ENCODE results near the gene CDC5L.

Gene CDC5L

DNA sequence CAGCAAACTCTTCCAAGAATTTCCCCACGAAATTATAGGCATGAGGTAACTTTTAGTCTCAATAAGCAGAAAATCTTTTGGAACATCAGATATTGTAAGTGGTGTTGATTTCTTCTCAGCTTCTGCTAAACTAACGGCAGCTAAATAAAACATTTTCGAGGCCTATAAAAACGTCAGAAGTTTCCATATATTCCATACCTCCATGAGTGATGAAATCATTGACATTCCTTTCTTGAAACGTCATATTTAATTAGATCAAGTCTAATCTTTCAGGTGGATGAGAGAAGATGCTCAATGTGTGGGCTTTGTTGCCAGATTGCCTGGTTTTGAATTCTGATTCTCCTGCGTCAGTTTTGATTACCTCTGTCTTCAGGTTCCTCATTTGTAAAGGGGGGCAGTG is 81.3 kb downstream of the CDC5L start:
- TF ChIP-seq SIN3A (IDR thresholded peaks at IDR 0.05; ENCODE audit: borderline replicate concordance, insufficient read depth, low read length) (no peak), TAF1 (IDR thresholded peaks at IDR 0.05; ENCODE audit: borderline replicate concordance, insufficient read depth, low read length) (no peak), POLR2AphosphoS5 (IDR thresholded peaks at IDR 0.05; ENCODE audit: low read depth, low read length) (no peak), FOXP2 (optimal IDR thresholded peaks at IDR 0.05; ENCODE audit: borderline replicate concordance, extremely low read depth, extremely low read length, insufficient read depth) (no peak)
- TF ChIP-seq, protein P1, sequence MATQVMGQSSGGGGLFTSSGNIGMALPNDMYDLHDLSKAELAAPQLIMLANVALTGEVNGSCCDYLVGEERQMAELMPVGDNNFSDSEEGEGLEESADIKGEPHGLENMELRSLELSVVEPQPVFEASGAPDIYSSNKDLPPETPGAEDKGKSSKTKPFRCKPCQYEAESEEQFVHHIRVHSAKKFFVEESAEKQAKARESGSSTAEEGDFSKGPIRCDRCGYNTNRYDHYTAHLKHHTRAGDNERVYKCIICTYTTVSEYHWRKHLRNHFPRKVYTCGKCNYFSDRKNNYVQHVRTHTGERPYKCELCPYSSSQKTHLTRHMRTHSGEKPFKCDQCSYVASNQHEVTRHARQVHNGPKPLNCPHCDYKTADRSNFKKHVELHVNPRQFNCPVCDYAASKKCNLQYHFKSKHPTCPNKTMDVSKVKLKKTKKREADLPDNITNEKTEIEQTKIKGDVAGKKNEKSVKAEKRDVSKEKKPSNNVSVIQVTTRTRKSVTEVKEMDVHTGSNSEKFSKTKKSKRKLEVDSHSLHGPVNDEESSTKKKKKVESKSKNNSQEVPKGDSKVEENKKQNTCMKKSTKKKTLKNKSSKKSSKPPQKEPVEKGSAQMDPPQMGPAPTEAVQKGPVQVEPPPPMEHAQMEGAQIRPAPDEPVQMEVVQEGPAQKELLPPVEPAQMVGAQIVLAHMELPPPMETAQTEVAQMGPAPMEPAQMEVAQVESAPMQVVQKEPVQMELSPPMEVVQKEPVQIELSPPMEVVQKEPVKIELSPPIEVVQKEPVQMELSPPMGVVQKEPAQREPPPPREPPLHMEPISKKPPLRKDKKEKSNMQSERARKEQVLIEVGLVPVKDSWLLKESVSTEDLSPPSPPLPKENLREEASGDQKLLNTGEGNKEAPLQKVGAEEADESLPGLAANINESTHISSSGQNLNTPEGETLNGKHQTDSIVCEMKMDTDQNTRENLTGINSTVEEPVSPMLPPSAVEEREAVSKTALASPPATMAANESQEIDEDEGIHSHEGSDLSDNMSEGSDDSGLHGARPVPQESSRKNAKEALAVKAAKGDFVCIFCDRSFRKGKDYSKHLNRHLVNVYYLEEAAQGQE (IDR thresholded peaks at IDR 0.05; ENCODE audit: insufficient read depth in 1 of 2, low read depth in 2 of 2, low read length in 2 of 2): no peak

DNA sequence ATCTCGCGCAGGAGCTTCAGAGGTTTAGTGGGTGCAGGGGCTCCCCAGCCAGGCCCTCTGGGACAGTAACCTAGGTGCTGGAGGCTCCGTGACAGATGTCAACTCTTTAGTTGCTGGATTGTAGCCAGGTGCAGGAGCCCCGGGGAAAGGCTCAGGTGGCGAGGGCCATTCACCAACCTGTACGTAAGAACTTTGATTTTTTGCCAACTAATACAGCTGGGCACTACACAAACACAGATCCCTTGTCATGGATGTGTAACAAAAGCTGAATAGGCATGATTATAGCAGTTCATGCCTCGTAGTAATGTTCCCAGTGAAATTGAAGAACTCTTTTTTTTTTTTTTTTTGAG is 82.6 kb downstream of the CDC5L start:
- TF ChIP-seq TAF1 (IDR thresholded peaks at IDR 0.05; ENCODE audit: borderline replicate concordance, insufficient read depth, low read length): no peak
- no peak for TF ChIP-seq SIN3A (IDR thresholded peaks at IDR 0.05; ENCODE audit: borderline replicate concordance, insufficient read depth, low read length)
- no peak for TF ChIP-seq FOXP2 (optimal IDR thresholded peaks at IDR 0.05; ENCODE audit: borderline replicate concordance, extremely low read depth, extremely low read length, insufficient read depth)
- TF ChIP-seq, protein P1 (IDR thresholded peaks at IDR 0.05; ENCODE audit: insufficient read depth in 1 of 2, low read depth in 2 of 2, low read length in 2 of 2): no peak
- no peak for TF ChIP-seq POLR2AphosphoS5 (IDR thresholded peaks at IDR 0.05; ENCODE audit: low read depth, low read length)

DNA sequence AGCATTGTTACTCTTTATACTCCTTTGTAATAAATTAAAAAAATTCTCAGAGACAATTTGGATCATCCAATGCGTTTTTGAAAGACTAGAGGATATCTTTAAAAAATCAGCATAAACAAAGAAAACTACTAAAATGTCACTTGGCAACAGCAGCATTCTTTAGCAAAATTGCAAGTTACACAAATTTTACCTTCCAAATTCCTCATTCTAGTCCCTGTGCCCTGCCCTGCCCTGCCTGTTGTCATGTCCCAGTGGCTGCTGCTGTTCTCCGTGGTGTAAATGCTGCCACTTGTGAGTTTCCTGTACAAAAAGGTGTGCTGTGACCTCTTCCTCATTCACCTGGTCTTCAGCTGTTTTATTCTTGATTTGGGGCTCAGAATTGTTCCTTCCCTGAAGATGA is 83.2 kb downstream of the CDC5L start:
- TF ChIP-seq, protein P1 (IDR thresholded peaks at IDR 0.05; ENCODE audit: insufficient read depth in 1 of 2, low read depth in 2 of 2, low read length in 2 of 2): no peak
- TF ChIP-seq SIN3A (IDR thresholded peaks at IDR 0.05; ENCODE audit: borderline replicate concordance, insufficient read depth, low read length) (no peak), FOXP2 (optimal IDR thresholded peaks at IDR 0.05; ENCODE audit: borderline replicate concordance, extremely low read depth, extremely low read length, insufficient read depth) (no peak), POLR2AphosphoS5 (IDR thresholded peaks at IDR 0.05; ENCODE audit: low read depth, low read length) (no peak), TAF1 (IDR thresholded peaks at IDR 0.05; ENCODE audit: borderline replicate concordance, insufficient read depth, low read length) (no peak)

DNA sequence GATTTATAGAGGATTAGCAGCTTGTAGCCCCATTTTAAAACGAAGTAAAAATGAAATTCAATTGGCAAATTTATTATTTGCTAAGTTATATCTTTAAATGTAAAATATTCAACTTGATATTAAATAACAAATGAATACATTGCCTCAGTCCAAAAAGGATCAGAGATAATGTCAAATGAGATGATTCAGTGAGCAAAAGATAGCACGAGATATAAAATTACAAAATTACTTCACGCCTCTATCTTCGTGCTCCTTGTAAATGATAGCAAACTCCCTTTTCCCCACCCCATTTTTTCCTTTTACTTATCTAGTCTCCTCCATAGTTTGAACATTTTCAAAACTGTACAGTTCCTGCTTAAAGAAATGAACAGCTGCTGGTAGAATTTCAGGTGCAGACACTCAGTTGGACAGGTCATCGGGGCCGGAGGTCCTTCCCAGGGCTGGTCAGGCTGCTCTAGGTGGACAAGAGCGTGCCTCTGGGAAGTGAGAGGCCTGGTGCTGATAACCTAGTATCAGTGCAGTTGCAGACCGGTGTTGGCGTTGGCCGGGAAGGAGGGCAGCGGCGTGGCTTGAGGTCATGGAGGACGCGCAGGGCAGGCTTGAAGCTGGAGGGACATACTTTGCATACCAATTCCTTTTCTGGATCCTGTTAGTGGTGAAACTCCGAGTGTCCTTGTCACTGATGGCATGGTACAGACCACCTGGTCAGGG is 83.9 kb downstream of the CDC5L start:
- TF ChIP-seq POLR2AphosphoS5 (IDR thresholded peaks at IDR 0.05; ENCODE audit: low read depth, low read length) (no peak), TAF1 (IDR thresholded peaks at IDR 0.05; ENCODE audit: borderline replicate concordance, insufficient read depth, low read length) (no peak)
- TF ChIP-seq, protein P1 (IDR thresholded peaks at IDR 0.05; ENCODE audit: insufficient read depth in 1 of 2, low read depth in 2 of 2, low read length in 2 of 2): no peak
